IgD-negative memory B cell (primary cell): ENCODE results near the gene TMEM61. TPM values are rescaled to one million over a fixed set of nuclear protein-coding genes. Genes with fewer than 3 reads are reported as not detected.
"Not testable (repeated sequence)": the region's sequence is repeated elsewhere in the genome, so short reads cannot be mapped to it uniquely, and the experiment has no call there.

ENCODE experiments used
- H3K27ac Mint-ChIP-seq, 3 donors: one replicate each; pipeline ENCODE4 v1.8.0; 2020 to 2022; ENCODE audit warnings: mild to moderate bottlenecking in 3 of 3, mixed read lengths in 3 of 3, moderate library complexity in 1 of 3
- H3K27me3 Mint-ChIP-seq: one replicate; pipeline ENCODE4 v1.8.0; 2021; ENCODE audit warnings: mixed read lengths
- H3K36me3 Mint-ChIP-seq: one replicate; pipeline ENCODE4 v1.8.0; 2020; ENCODE audit warnings: mild to moderate bottlenecking, mixed read lengths
- H3K4me1 Mint-ChIP-seq, 3 donors: one replicate each; pipeline ENCODE4 v1.8.0; 2020 to 2022; ENCODE audit warnings: mixed read lengths in 3 of 3, mild to moderate bottlenecking in 1 of 3
- H3K4me3 Mint-ChIP-seq, 4 donors: one replicate each; pipeline ENCODE4 v1.8.0; 2020 to 2022; ENCODE audit warnings: mild to moderate bottlenecking in 4 of 4, mixed read lengths in 4 of 4, moderate library complexity in 3 of 4
- H3K9me3 Mint-ChIP-seq, 3 donors: one replicate each; pipeline ENCODE4 v1.8.0; 2020 to 2021; ENCODE audit warnings: mixed read lengths in 3 of 3, mild to moderate bottlenecking in 1 of 3
- polyA plus RNA-seq: library from polyadenylated mRNA; unstranded; fragments of 300-500 nt; fragmentation: Illumina TruSeq; gene quantifications from one replicate; pipeline ENCODE4 v1.2.3, GENCODE V29; 2021

TMEM61 gene
- polyA plus RNA-seq: not detected

DNA sequence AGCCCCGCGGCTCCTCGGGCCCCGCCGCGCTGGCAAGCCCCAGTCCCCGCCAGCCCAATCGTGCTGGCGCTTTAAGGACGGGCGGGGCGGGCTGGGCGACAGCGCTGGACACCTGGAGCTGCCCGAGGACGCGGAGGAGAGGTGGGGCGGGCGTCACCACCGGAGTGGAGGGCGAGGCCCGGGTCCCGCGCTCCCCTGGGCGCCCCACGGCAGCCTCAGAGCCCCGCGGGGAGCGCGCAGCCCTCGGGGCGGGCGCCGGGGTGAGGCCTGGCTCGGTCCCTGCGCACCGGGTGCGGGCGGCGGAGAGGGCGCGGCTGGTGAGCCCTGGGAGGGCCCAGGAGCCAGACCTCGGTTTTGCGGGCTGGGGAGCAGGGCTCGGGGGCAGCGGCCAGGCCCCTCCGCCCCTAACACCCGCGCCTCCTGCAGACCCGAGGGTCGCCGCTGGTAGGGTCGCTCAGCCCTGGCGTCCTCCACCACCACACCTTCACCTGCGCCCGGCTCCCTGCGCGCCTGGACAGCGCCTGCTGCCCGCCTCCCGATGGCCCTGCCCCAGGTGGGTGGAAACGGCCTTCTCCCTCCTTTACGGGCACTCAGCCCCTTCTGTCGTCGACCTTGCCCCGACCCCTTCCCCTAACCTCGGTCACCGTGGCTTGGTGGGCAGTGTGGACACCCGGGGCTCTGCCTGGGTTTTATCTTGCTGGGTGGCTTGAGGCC lies at the start of gene TMEM61:
Gene TMEM61, plus strand, starts transcription at position 101 of the 714 bp plus-strand sequence. Its CDS starts 438 bp downstream, at position 539.
- peaks cover 0 to 2% (median 0%) of the 10 kb centered on the region in 3 donors for H3K9me3 Mint-ChIP-seq
- peaks cover 25% of the 10 kb centered on the region for H3K27me3 Mint-ChIP-seq
- peak within 1 kb of the TSS in 1 of 4 donors; percentile 26 for H3K4me3 Mint-ChIP-seq
- peak within 1 kb of the TSS in 1 of 3 donors; percentile 35 for H3K27ac Mint-ChIP-seq
- peaks cover 0 to 3% (median 0%) of the 10 kb centered on the region in 3 donors for H3K4me1 Mint-ChIP-seq
- no peaks in the 10 kb centered on the region for H3K36me3 Mint-ChIP-seq

DNA sequence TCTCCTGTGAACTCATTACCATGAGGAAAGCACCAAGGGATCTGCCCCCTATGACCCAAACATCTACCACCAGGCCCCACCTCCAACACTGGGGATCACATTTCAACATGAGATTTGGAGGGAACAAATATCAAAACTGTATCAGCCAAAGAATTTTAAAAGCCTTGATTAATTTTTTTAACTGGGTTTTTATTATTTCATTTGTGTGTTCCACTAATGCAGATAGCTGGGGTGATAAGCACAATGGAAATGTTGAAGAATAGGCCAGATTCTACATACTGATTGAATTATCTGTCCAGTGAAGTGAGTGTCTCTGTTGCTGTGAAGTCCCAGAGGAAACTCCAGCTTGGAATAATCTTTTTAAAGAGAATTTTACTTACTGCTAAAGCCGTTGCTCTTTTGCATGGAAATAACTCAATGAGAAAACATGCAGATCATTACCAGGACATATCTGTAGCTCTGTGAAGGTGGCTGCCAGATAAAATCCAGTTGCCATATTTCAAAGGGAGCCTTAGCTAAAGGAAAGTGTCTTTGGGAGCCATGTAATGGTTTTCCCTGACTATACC lies 49.1 kb upstream of the TMEM61 start:
- Mint-ChIP-seq H3K4me3 (no peak overlapping the region), H3K9me3 (peaks cover 0 to 5% (median 4%) of the 10 kb centered on the region in 3 donors)

DNA sequence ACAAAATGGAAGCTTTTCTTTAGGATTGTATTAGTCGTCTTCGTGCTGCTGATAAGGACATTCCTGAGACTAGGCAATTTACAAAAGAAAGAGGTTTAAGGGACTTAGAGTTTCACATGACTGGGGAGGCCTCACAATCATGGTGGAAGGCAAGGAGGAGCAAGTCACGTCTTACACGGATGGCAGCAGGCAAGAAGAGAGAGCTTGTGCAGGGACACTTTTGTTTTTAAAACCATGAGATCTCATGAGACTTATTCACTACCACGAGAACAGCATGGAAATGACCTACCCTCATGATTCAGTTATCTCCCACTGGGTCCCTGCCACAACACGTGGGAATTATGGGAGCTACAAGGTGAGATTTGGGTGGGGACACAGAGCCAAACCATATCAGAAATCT lies 46.3 kb upstream of the TMEM61 start:
- H3K36me3 Mint-ChIP-seq, H3K27ac Mint-ChIP-seq, H3K4me1 Mint-ChIP-seq, H3K9me3 Mint-ChIP-seq, H3K4me3 Mint-ChIP-seq, H3K27me3 Mint-ChIP-seq: not testable (repeated sequence)

More for the DNA sequence above, 49.1 kb upstream of the TMEM61 start:
- H3K27me3 Mint-ChIP-seq: peaks cover 2% of the 10 kb centered on the region
- H3K27ac Mint-ChIP-seq: no peak overlapping the region
- no peaks in the 10 kb centered on the region for H3K36me3 Mint-ChIP-seq
- peaks cover 0 to 1% (median 0%) of the 10 kb centered on the region in 3 donors for H3K4me1 Mint-ChIP-seq

DNA sequence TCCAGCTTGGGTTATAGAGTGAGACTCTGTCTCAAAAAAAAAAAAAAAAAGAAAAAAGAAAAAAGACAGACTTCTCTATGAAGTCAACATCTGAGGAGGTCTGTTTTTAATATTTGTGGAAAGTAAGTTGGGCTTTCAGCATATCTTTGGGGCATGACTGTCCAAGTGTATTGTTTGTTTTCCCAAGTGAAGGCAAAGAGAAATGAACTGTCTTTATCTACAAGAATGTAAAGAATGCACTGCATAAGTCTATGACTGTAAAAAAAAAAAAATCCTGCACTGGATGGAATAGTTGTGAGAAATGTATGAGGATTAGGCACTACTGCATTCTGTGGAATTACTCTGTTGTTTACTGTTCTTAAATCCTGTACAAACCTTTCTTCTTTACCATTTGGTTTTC lies 45.6 kb upstream of the TMEM61 start:
- H3K4me3 Mint-ChIP-seq: no peak overlapping the region
- H3K27me3 Mint-ChIP-seq: peaks cover 10% of the 10 kb centered on the region
- H3K4me1 Mint-ChIP-seq: peaks cover 0 to 1% (median 0%) of the 10 kb centered on the region in 3 donors
- H3K36me3 Mint-ChIP-seq: no peaks in the 10 kb centered on the region
- no peak overlapping the region for H3K27ac Mint-ChIP-seq
- peaks cover 0 to 6% (median 5%) of the 10 kb centered on the region in 3 donors for H3K9me3 Mint-ChIP-seq

DNA sequence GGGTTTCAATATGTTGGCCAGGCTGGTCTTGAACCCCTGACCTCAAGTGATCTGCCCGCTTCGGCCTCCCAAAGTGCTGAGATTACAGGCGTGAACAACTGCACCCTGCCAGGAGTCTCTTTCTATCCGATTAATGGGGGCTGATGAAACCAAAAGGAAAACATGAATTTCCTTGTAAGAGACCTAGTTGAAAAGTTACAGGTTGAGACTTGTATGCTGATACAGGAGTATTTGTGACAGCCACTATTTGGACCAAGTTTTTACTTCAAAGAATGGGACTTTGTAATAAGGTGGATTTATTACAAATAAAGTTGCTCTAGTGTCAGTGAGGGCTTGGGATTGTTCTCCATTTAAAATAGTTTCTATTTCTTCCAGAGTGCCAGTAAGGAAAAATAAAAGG lies 43.6 kb upstream of the TMEM61 start:
- Mint-ChIP-seq H3K27me3 (peaks cover 11% of the 10 kb centered on the region), H3K36me3 (no peaks in the 10 kb centered on the region), H3K27ac (no peak overlapping the region), H3K9me3 (peaks cover 0 to 6% (median 3%) of the 10 kb centered on the region in 3 donors), H3K4me3 (no peak overlapping the region), H3K4me1 (peaks cover 0 to 1% (median 0%) of the 10 kb centered on the region in 3 donors)

DNA sequence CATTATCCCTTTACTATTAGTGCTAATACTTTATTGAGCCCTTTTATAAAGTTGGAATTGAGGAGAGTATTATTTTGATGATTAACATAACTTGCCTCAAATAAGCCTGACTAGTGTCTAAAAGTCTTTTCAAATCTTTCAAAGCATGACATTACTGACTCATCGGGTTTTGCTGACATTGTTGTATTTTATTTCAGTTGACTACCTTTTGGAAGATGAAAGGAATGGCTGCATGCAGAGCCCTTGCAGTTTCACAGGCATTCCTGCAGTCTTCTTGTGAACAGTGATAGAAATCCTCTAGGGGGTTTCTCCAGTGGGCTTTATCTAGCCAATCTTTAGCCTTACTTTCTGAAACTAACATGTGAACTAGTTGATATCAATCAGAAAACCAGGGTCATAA lies 43.0 kb upstream of the TMEM61 start:
- Mint-ChIP-seq H3K36me3 (no peaks in the 10 kb centered on the region), H3K4me3 (no peak overlapping the region), H3K27ac (no peak overlapping the region), H3K27me3 (peaks cover 13% of the 10 kb centered on the region), H3K9me3 (peaks cover 0 to 6% (median 3%) of the 10 kb centered on the region in 3 donors), H3K4me1 (peaks cover 0 to 1% (median 0%) of the 10 kb centered on the region in 3 donors)

DNA sequence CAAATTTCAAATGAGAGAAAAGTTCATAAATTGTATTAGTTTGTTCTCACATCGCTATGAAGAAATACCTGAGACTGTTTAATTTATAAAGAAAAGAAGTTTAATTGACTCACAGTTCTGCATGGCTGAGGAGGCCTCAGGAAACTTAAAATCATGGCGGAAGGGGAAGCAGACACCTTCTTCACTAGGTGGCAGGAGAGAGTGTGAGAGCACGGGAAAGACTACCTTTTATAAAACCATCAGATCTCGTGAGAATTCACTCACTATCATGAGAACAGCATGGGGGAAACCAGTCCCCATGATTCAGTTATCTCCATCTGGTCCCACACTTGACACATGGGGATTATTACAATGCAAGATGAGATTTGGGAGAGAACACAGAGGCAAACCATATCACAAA lies 41.5 kb upstream of the TMEM61 start:
- not testable (repeated sequence) for H3K27ac Mint-ChIP-seq, H3K9me3 Mint-ChIP-seq, H3K36me3 Mint-ChIP-seq, H3K4me1 Mint-ChIP-seq, H3K4me3 Mint-ChIP-seq
- H3K27me3 Mint-ChIP-seq: peaks cover 13% of the 10 kb centered on the region

DNA sequence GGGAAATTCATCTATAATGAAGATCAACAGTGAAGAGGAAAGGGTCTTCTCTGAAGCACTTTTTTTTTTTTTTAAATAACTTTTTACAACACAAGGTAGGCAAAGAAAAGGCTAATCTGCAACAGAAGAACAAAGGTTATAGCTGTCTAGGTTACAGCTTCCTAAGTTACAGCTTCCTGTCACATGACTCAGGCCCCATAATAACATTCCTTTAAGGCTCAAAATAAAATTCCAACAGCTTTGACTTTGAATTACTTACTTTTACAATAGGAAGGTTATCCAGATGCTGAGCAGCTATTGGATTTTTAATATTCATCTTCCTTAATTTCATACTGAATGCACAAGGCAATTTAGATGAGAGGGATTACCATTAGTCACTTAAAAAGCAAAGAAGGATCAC lies 40.4 kb upstream of the TMEM61 start:
- peaks cover 1 to 2% (median 2%) of the 10 kb centered on the region in 3 donors for H3K4me1 Mint-ChIP-seq
- peaks cover 0 to 1% (median 0%) of the 10 kb centered on the region in 3 donors for H3K9me3 Mint-ChIP-seq
- H3K27me3 Mint-ChIP-seq: peaks cover 18% of the 10 kb centered on the region
- H3K4me3 Mint-ChIP-seq: no peak overlapping the region
- H3K36me3 Mint-ChIP-seq: no peaks in the 10 kb centered on the region
- H3K27ac Mint-ChIP-seq: no peak overlapping the region

DNA sequence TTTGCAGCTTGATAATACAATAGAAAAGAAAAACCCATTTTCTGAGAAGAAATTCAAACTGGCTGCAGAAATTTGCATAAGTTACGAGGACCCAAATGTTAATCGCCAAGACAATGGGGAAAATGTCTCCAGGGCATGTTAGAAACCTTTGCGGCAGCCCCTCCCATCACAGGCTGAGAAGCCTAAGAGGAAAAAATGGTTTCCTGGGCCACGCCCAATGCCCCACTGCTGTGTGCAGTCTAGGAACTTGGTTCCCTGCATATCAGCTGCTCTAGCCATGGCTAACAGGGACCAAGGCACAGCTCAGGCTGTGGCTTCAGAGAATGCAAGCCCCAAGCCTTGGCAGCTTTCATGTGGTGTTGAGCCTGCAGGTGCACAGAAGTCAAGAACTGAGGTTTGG lies 37.5 kb upstream of the TMEM61 start:
- Mint-ChIP-seq H3K27ac (no peak overlapping the region), H3K36me3 (no peaks in the 10 kb centered on the region), H3K27me3 (peaks cover 14% of the 10 kb centered on the region), H3K4me1 (peaks cover 0 to 5% (median 3%) of the 10 kb centered on the region in 3 donors), H3K4me3 (no peak overlapping the region), H3K9me3 (peaks cover 0 to 1% (median 0%) of the 10 kb centered on the region in 3 donors)

DNA sequence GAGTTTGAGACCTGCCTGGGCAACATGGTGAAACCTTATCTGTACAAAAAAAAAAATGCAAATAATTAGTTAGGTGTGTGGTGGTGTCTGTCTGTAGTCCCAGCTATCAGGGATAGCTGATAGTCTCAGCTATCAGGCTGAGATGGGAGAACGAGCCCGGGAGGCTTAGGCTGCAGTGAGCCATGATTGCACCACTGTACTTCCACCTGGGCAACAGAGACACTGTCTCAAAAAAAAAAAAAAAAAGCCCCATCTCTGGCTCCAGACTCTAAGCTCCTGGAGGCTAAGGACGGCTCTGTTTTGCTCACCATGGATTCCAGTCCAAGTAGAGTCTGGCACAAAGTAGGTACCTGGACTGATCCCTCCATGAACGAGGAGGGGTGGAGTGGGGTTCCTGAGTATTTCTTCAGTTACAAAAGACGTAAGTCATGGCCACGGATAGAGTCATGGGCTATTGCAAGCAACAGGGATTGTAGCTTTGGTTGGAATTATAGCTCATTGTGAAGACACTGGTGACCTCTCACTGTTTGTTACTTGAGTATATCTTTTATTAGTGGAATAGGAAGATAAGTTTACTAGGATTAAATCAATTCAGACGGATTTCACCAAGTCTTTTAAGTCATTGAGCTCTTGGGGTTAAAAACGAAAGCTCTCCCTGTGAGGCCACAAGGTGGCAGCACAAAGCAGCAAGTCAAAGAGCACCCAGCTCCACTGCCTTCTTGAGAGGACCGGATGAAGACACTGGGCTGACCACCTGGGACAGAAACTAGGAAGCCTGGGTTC lies 35.6 kb upstream of the TMEM61 start:
- Mint-ChIP-seq H3K4me1 (peaks cover 0 to 5% (median 3%) of the 10 kb centered on the region in 3 donors), H3K36me3 (no peaks in the 10 kb centered on the region), H3K27ac (no peak overlapping the region), H3K4me3 (peak overlapping the region in 1 of 4 donors; percentile 71), H3K9me3 (no peaks in the 10 kb centered on the region), H3K27me3 (peaks cover 14% of the 10 kb centered on the region)

DNA sequence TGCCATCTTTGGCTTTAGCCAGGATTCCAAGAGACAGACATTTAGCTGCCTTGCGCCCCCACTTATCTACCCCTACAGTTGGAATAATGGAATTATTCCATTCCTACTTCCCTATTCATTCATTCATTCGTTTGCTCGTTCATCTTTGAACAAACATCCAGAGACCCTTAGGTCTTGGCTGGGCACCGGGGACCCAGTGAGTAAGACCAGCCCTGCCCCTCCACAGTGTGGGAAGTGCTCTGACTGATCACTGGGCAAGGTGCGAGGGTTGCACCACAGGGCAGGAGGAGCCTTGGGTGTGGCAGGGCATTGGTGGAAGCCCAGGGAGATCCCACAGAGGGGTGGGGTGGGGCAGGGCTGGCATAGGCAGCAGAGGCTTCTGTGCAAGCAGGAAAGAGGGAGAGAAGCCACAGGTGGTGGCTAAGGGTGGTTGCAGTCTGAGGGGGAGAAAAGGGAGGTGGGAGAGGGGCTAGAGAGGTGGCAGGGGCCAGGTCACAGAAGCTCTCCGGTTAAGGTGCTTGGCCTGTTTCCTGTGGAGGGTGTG lies 35.0 kb upstream of the TMEM61 start:
- Mint-ChIP-seq H3K9me3 (no peaks in the 10 kb centered on the region), H3K4me1 (peaks cover 1 to 7% (median 5%) of the 10 kb centered on the region in 3 donors), H3K27me3 (peaks cover 19% of the 10 kb centered on the region), H3K4me3 (no peak overlapping the region), H3K27ac (no peak overlapping the region), H3K36me3 (peaks cover 1% of the 10 kb centered on the region)

DNA sequence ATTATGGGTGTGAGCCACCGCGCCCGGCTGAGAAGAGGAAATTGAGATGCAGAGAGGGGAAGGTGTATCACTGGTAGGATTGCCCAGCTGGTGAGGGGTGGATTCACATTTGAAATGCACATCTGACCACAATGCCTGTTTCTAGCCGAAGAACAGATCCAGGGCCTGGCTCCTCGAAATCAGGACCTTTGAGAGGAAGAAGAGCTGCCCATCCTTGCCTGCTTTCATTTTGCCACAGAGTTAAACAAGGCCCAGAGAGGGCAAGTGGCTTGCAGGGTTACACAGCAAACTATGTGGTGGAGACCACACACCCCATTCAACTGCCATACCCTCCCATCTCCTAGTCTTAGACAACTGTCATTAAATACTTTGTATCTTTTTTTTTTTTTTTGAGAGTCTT lies 32.9 kb upstream of the TMEM61 start:
- Mint-ChIP-seq H3K4me3 (no peak overlapping the region), H3K27ac (no peak overlapping the region), H3K27me3 (peaks cover 16% of the 10 kb centered on the region), H3K36me3 (peaks cover 1% of the 10 kb centered on the region), H3K9me3 (no peaks in the 10 kb centered on the region), H3K4me1 (peaks cover 1 to 9% (median 5%) of the 10 kb centered on the region in 3 donors)

DNA sequence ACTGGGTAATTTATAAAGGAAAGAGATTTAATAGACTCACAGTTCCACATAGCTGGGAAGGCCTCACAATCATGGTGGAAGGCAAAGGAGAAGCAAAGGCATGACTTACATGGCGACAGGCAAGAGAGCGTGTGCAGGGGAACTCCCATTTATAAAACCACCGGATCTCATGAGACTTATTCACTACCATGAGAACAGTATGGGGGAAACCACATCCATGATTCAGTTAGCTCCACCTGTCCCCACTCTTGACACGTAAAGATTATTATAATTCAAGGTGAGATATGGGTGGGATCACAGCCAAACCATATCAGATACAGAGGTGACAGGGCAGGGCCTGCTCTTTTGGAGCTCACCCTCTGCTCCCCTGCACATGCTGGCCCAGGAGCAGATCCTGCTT lies 31.4 kb upstream of the TMEM61 start:
- Mint-ChIP-seq H3K4me1 (peaks cover 1 to 9% (median 5%) of the 10 kb centered on the region in 3 donors), H3K27ac (peak overlapping the region in 1 of 3 donors; percentile 73), H3K9me3 (no peaks in the 10 kb centered on the region)

DNA sequence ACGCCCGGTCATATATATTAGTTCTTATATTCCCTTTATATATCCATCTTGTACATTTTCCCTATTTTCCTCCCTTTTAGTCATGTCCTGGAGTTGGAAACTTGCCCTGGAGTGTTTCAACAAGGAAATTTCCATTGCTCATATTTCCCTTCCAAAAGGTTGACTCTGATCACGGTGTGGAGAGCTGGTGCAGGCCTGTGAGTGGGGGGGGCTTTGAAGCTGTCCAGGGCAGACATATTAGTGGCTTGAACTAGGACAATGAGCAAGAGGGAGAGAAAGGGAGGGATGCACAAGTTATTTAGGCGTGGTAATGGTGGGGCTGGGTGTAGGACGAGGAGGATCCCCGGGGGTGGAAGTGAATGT lies 30.4 kb upstream of the TMEM61 start:
- Mint-ChIP-seq H3K27ac (no peak overlapping the region), H3K27me3 (peaks cover 15% of the 10 kb centered on the region), H3K9me3 (no peaks in the 10 kb centered on the region), H3K36me3 (peaks cover 1% of the 10 kb centered on the region), H3K4me3 (no peak overlapping the region), H3K4me1 (peaks cover 1 to 8% (median 3%) of the 10 kb centered on the region in 3 donors)

More for the DNA sequence above, 31.4 kb upstream of the TMEM61 start:
- Mint-ChIP-seq H3K27me3 (peaks cover 15% of the 10 kb centered on the region), H3K36me3 (peaks cover 1% of the 10 kb centered on the region), H3K4me3 (no peak overlapping the region)
